Cerebellar nuclear complex (tissue), 1 donor: ENCODE measurements around the gene NRXN2.
A peak's percentile ranks its signal among the peaks of the same experiment; 100 is the strongest.

Source experiments
- DNase-seq, 2 experiments: peaks; one replicate each; lab custom pipeline; 2025; lab: John Stamatoyannopoulos, UW

NRXN2 gene

DNA sequence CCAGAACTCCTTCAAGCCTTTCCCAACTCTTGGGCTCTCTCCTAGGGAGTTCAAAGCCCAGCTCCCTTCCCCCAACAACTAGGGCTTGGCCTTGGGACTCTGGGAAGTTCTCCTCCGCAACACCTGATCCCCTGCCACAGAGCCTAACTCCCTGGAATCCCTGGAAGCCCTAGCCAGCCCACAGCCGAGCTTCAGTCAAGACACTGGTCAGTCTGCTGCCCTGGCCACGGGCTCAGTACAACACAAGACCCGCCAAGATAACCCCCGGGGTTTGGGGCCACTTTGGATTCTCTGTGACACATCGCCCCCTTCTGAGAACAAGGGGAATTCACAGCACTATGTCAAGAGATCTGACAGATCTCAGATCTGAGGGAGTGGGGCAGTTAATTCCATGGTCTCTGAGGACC is 73.7 kb downstream of the NRXN2 start:
- DNase-seq = no peak

DNA sequence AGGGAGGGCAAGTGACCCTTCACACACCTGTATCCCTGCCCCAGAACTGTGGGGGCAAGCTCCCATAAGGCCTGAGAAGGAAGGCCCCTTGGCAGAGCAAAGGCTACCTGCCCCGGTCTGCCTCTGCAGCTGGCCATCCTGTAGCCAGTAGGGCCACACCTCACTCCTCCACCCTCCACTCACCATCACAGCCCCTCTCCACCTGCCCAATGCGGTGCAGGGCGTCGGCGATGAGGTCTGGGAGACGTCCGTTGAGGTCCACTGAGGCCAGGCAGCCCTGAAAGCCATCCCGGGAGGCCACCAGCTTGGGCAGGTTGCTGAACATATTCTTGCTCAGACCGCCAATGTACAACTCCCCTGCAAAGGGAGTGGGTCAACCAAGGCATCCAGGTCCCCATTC is 74.4 kb downstream of the NRXN2 start:
- no peak for DNase-seq

DNA sequence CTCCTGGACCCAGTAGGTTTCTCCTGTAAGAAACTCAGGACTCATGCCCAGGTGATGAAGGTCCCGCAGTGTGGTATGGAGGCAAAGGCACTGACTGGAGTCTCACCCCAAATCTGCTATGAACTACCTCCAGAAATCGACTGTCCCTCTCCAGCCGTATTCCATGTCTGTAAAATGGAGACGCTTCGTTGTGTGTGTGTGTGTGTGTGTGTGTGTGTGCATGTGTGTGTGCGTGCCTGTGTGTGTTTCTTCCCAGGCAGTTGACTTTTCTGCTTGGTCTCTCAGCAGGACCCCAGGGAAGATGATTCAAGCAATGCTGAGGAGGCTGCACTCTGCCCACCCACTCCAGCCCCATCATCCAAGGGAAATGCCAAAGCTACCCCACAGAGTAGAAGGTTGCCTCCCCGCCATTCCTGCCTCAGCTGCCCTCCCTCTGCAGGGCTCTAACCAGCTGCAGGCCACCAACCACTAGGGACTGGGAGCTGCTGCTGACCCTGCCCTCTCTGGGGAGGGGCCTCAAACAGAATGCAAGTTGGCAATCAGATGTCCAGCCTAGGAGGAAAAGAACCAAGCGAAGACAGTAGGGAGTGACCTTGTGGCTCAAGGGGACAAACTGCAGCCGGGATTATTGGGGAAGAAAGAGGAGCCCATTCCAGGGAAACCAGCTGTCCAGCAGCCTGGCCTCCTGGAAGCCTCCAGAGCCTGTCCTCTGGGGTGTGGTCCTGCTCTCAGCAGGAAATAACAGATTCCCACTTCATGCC is 75.8 kb downstream of the NRXN2 start:
- DNase-seq = no peak

DNA sequence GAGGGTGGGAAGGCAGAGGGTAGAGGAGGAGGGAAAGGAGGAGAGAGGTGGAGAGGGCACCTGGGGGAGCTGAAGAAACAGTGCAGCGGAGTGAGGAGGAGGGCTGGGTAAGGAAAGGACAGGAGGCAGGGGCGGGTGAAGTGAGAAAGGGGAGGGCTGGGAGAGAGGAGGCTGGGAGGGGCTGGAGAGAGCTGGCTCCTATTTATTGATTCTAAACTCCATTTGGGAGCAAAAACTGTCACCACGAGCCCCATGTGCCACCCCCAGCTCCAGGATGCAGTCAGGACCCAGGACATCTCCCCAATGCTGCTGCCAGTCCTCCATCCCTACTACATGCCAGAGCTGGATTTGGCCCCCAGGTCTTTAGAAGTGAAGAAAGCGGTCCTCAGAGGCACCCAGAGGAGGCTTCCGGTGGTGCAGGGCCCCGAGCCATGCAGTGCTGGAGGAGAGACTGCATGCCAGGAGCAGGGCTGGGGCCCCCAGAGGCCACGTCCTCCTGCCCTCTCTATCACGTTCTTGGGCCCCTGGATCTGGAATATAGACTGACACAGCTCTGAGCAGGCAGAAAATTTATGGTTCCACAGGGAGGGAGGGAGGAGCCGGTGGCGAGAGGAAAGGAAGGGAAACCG is 78.2 kb downstream of the NRXN2 start:
- no peak for DNase-seq

DNA sequence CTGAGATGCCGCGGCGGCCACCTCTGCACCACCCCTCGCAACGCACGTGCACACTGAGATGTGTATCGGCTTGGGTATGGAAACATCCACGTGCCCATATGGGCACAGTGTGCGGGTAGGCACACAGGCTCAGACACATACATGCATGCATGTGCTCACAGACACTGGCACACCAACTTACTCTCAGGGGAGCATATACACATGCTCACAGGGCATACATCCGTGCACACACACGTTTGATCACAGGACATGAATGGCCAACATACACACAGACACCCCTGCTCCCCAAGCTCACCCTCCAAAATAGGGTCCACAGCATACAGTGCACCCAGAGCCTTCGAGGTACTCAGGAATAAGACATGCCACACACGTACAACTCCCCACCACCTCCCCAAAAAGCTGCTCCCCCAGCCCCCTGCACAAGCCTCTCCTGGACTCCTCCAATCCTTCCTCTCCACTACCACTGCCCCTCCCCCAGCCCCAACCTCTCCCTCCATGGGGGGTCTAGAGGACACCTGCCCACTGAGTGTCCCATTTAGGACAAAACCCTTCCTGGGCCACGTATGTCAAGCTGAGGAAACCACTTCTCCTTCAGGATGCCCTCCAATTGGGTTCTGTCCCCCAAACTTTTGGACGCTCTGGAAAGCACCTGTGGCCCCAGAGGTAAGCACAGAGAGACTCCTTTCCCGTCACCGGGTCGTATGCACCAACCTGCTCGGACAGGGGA is 78.9 kb downstream of the NRXN2 start:
- no peak for DNase-seq

DNA sequence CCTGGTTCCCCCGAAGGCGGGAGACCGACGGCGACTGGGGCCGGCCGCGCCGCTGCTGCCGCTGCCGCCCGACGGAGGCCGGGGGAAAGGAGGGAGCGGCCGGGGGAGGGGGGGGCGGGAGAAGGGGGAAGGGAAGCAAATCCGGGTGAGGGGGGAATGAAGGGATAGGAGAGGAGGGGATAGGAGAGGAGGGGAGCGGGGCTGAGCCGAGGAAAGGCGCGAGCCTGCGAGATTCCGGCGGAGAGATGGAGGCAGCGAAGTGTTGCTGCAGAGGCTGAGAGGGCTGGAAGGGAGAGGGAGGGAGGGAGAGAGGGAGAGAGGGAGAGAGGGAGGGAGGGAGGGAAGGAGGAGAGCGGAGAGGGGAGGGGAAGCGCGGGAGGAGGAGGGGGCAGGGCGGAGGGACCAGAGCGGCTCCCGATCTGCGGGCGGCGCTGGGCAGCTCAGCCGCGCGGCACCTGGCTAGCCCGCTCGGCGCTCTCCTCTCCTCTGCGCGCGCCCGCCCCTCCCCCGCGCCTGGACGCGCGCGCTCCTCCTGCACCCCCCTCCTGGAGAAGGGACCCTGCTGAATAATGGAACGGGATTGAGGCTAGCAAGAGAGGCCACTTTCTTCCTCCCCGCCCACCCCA is 79.6 kb downstream of the NRXN2 start:
- DNase-seq = peak in 1 of 2 experiments; percentile 37

DNA sequence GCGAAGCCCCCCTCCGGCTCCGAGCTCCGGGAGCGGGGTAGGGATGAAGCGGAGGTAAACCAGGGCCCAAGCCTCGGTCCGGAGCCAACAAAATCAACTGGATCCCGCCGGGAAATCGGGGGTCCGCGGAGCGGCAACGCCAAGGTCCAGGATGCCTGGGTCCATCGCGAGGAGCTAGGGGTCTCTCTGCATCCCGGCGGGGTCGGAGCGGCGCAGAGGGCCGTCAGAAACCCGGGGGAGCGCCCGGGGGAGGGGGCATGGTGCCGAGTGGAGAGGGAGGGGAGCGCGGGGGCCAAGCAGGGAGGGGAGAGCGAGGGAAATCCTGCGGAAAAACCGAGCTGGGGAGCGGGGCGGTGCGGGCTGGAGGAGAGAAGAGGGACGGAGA is 80.1 kb downstream of the NRXN2 start:
- DNase-seq = no peak

DNA sequence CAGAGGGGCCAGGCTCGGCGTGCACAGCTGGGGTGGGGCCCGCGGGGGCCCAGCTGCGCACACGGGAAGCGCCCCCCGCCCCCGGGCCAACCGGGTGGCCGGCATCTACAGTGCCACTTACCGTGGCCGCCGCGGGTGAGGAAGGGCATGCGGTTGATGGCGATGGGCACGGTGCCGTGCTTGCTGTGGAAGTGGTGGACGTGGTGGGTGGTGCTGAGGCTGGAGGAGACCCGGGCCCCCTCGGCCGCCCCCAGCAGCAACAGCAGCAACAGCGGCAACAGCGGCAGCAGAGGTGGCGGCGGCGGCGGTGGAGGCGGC is 80.6 kb downstream of the NRXN2 start:
- DNase-seq = no peak

DNA sequence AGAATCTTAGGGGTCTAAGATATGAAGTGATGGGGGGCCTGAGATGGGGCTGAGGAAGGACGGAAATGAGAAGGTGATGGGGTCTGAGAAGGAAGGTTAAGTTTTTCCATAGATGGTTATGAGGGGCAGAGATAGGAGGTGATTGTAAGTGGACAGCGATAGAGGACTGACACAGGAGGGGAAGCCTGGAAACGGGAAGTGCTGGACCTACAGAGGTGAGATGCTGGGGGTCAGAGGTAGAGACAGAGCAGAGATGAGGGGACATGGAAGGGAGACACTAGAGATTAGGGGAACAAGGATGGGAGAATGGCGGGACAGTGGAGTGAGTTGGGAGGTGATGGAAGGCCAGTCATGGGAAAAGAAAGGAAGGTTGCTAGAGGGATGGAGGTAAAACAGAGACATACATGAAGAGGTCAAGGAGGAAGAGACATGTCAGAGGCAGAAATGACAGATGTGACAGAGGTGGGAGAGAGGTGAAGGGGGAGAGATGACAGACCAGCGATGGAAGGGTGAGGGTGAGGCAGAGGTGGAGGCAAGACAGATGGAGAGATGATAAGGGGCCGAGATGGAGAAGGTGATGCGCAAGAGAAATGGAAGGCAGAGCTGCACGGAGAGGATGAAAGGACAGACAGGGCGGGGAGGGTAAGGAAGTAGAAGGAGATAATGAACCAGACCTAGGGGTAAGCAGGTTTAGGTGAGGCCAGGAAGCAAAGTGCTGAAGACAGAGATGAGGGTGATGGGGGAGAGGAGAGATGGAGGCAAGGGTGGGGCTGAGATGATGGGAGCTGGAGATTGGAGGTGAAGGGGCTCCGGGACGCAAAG is 81.2 kb downstream of the NRXN2 start:
- DNase-seq = no peak

DNA sequence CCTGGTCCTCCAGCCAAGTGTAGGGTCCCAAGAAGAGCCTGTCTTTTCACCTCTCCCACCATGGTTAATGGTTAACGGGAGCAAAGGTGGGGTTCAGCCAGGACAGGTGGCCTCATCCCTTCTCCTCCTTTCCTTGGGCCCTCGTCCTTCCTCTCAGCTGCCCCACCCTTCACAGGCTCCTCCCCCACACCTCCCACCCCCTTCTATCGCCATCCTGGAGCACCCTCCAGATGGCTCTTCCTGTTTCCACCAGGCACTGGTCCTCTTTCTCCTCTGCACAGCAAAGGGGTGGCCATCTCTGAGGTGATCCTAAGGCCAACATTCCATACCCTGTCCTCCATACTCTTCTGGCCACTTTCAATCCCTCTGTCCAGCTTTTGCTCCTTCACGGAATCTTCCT is 83.1 kb downstream of the NRXN2 start:
- no peak for DNase-seq

DNA sequence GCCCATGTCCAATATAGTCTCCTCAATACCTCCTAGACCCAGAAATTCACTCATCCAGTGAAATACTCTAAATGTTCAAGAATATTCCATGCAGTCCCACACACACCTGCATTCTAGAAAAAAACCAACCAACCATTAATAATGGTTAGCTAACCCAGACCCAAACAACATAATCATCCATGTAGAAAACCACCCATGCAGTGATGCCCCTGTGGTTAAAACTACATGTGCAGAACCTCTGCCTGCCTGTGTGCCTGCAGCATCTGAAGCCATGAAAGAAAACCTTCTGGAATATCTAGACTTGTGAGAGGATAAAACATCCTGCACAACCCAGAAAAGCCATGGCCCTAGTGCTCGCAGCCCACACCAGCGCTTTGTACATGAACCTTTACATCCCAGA is 84.2 kb downstream of the NRXN2 start:
- no peak for DNase-seq

DNA sequence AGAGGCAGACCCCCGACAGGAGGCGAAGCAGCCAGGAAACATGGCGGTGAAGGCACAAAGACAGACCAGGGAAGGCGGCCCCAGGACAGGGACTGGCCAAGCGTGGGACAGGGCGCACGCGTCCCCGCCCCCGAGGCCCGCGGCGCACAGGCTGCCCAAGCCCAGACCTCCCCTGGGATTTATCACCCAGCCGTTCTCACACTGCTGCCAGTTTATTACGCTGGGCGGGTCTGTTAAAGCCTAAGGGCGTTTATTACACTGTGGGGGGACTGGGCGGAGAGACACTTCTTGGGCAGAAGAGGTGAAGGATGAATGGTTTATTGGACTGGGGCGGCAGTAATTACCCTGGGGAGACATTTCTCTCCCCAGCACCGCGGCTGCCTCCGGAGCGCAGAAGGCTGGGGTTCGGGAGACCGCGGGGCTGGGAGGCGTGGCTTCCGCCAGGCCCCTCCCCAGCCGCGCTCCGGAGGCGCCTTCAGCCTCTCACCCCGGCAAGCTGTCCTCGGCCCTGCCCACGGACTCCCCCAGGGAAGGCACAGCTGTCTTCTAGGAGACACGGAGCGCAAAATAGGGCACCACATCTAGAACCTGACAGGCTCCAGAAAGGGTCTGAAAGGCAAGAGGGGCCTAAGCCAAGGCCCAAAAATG is 84.9 kb downstream of the NRXN2 start:
- DNase-seq = no peak

DNA sequence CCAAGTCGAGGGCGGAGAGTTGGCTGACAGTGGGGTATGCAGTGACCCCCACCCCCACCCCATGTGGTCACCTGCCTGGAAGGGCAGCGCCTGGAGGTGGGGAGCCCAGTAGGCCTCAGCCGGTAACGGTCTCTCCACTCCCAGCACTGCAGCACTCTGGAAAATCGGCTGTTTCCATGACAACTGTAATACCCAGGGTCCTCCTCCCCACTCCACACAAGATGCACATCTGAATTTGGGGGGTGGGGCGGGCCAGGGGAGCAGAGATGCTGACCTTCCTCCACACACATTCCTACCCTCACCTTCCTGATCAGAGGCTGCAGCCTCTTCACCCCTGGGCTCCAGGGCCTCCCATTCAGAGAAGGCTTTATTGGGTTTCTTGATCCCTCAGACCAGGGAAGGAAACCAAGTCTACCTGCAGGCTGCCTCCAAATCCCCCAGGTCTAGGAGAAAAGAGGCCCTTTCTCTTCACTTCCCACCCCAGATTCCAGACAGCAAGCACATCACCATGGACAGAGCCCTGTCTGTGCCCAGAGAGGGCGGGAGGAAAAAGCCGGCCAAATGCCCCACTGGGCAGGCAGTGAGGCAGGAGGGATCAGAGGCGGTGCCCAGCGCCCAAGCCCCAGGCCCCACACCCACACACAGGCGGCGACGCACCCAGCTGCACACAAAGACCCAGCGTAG is 85.5 kb downstream of the NRXN2 start:
- no peak for DNase-seq

DNA sequence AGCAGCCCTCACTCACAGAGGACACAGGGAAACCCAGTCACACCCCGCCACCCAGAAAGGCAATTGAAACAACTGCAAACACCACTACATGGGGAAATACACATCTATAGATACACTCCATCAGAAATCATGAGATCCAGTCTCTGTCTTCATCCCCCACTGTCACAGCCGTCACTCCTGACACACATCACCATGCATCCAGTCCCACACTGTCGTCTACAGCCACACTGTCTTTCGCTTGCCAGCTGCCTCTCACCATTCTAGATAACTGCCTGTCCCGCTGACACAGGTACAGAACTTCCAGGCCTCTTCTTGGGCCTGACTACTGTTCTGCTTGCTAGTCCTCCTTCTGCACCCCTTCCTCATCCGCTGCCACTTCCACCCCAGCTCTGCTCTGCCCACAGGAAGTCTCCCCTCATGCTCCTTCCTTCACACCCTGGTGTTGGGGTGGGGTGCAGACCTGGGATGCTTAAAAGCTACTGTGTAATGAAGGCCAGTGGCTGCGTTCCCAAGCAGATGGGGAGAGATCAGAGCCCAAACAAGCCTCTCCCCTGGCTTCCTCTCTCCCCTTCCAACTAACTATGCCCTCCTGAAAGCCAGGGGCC is 89.3 kb downstream of the NRXN2 start:
- no peak for DNase-seq

DNA sequence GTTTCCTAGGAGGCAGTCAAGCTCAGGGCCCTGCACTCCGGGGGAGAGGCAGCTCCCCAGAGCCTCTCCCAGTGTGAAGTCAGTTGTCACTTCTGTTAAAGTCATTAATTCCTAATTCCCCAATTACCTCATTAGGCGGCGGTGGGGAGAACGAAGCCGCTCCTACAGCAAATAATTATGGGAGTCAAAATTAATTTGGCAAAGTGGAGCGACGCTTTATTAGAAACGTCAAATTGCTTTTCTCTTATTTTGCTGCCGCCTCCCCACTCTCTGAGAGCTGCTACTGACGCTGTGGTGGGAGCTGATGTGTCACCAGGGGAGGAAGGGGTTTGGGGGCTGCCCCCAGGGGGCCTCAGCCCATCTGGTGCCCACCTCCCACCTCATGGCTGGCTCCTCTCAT is 90.3 kb downstream of the NRXN2 start:
- no peak for DNase-seq

DNA sequence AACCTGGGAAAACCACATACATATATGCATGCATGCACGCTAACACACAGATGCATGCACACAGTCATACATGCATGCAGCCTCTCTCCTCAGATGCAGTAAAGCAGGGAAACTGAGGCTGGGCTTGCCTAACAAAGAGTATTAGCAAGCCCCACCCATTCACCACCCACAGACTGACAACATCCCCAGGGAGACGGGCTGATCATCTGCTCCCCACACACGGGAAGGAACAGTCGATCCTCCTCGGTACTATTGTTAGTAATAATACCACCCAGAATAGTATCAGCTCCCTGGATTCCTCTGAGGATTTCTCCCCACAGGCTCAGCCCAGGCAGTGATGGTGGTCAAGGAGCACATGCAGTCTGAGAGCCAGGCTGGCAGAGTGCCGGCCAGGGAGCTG is 90.8 kb downstream of the NRXN2 start:
- no peak for DNase-seq

DNA sequence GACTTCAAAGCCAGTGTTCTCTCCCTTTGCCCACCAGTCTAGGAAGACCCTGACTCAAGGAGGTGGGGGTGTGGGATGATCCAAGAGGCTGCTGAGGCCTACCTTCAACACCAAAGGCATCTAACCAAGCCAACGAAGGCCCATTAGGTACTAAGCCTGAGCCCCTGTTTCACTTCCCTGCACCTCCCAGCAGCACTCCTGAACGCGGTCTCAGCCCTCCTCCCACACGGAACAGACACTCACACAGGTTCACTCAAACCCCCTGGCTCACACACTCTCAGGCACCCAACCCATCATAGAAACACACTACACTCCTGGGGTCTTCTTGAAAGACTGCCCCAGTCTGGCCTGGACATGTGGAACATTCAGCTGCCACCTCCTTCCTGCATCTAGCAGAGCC is 91.3 kb downstream of the NRXN2 start:
- DNase-seq = no peak

DNA sequence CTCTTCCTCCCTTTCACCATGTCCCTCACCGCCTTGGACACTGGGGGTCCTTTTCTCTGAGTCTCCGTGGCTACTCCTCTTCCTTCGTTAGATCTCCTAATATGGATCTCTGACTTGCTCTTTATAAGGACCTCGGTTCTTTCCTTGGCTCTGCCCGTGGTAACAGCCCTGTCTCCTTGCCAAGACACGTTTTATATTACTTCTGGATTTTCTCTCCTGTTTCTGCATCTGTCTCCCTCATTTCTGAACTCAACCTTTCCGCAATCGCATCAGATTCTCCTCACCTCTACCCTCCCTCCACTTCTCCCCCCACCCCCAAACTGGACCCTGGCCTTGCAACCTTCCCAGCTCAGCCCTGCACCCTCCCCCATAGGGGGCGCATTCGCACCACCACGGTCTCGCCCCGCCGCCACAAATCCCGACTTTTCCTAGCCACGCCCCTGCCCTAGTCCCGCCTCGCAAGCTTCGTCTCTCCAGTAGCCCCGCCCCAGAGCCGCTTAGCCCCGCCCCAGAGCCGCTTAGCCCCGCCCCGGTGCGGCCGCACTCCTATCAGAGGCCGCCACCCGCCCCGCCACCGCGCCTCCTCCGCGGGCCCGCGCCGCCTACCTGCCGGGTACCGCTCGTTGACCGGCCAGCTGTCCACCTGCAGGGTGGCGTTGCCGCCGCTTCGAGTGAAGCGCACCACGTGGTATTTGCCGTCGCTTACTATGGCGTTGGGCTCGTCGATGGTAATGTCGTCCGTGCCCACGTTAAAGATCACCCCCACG is 93.0 kb downstream of the NRXN2 start:
- no peak for DNase-seq

DNA sequence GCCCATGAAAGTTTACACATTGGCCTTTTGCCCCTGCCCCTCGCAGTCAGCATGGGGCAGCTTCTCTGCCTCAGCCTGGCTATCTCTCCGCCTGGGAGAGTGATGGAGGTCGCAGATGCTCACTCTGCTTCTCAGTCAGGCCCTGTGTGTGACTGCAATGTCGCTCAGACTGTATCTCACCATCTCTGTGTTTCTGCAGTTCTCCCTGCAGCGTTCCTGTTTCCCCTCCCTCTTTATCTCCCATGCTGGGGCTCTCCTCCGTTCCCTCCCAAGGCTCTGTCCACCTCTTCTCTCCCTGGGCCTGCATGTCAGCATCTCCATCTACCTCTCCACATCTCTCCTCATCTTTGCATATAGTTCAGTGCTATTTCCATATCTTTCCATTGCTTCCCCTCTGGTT is 93.9 kb downstream of the NRXN2 start:
- DNase-seq = no peak

DNA sequence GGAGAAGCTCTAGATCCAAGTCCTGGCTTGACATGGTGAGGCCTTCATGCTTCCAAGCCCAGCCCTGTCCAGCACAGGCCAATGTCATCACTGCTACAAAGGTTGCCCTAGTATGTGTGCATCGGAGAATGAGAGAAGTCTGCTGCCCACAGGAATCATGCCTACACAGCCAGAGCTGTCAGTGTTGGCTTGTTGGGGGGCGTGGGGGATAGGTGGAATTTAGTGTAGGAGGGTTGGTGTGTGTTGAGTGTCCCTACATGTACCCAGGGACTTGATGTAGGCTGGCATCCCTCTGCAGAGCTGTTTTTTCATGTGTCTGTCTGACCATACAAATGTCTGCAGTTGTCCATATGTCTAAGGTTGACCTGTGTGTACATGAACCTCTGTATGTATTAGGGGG is 94.4 kb downstream of the NRXN2 start:
- no peak for DNase-seq
